CD1c-positive myeloid dendritic cell (primary cell): ENCODE results near the gene AFAP1.

ENCODE experiments used
- DNase-seq: peaks from one replicate; pipeline ENCODE4 v3.0.0-alpha.2; 2016; ENCODE audit errors: extremely low spot score

The AFAP1 gene

GRCh38 chr4:7771056-7771455 lies 168.6 kb downstream of the AFAP1 start:
- no peak for DNase-seq

GRCh38 chr4:7770224-7771050 lies 169.2 kb downstream of the AFAP1 start:
- no peak for DNase-seq

- no peak for DNase-seq
Observed at GRCh38 chr4:7769396-7770223, 170.1 kb downstream of the AFAP1 start.

GRCh38 chr4:7768736-7769135 lies 170.9 kb downstream of the AFAP1 start:
- no peak for DNase-seq

GRCh38 chr4:7767966-7768365 lies 171.7 kb downstream of the AFAP1 start:
- no peak for DNase-seq

GRCh38 chr4:7767526-7767925 lies 172.1 kb downstream of the AFAP1 start:
- DNase-seq, result no peak

GRCh38 chr4:7766661-7767345 lies 172.9 kb downstream of the AFAP1 start:
- no peak for DNase-seq

GRCh38 chr4:7766086-7766485 lies 173.6 kb downstream of the AFAP1 start:
- no peak for DNase-seq

GRCh38 chr4:7765666-7766065 lies 174.0 kb downstream of the AFAP1 start:
- DNase-seq, result no peak

- DNase-seq, result no peak
Observed at GRCh38 chr4:7764466-7764865, 175.2 kb downstream of the AFAP1 start.

GRCh38 chr4:7763788-7764187 lies 175.9 kb downstream of the AFAP1 start:
- no peak for DNase-seq

- DNase-seq, result no peak
Observed at GRCh38 chr4:7763106-7763505, 176.6 kb downstream of the AFAP1 start.

- DNase-seq, result no peak
Observed at GRCh38 chr4:7762376-7763030, 177.2 kb downstream of the AFAP1 start.

- peak; percentile 60 for DNase-seq
Observed at GRCh38 chr4:7761720-7762119, 177.9 kb downstream of the AFAP1 start.

GRCh38 chr4:7761312-7761711 lies 178.3 kb downstream of the AFAP1 start:
- no peak for DNase-seq

GRCh38 chr4:7760706-7761105 lies 179.0 kb downstream of the AFAP1 start:
- no peak for DNase-seq

- no peak for DNase-seq
Observed at GRCh38 chr4:7760228-7760627, 179.4 kb downstream of the AFAP1 start.

- no peak for DNase-seq
Observed at GRCh38 chr4:7759635-7760034, 180.0 kb downstream of the AFAP1 start.

GRCh38 chr4:7759216-7759615 lies 180.4 kb downstream of the AFAP1 start:
- peak; percentile 72 for DNase-seq

- no peak for DNase-seq
Observed at GRCh38 chr4:7758476-7758875, 181.2 kb downstream of the AFAP1 start.

- DNase-seq, result no peak
Observed at GRCh38 chr4:7757501-7758471, 181.9 kb downstream of the AFAP1 start.
